Raji (cell line): ENCODE results near the gene RAB24.

ENCODE experiments used
- POLR2A ChIP-seq: IDR thresholded peaks from 2 replicates; pipeline ENCODE4 v1.6.1; 2011; ENCODE audit warnings: low read depth, low read length, control low read depth; ENCODE audit not compliant: insufficient read depth

Gene RAB24

DNA sequence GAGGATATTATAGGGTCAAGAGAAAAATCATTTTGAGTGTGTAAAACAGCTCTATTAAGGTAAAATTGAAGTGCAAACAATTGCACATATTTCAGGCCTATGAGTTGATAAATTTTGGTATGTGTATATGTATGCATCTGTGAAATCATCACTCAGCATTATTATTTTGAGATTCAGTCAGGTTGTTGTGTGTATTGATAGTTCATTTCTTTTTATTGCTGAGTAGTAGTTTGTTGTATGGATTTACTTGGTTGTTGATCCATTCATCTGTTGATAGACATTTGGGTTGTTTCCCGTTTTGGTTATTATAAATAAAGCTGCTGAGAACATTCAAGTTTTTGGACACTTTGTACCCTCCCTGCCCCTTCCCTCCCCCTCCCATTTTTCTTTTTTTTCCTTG is 50.3 kb downstream of the RAB24 start:
- TF ChIP-seq POLR2A: no peak
